Jurkat, Clone E6-1 (cell line): ENCODE results near the gene CYP17A1.

Experiments used
- DNase-seq: peaks from one replicate; pipeline ENCODE4 v3.0.0-alpha.2; 2011; ENCODE audit warnings: low read depth, low spot score
- H3K4me3 ChIP-seq: 2 replicates; pipeline ENCODE4 v1.5.1; 2011; ENCODE audit warnings: mild to moderate bottlenecking, low read length, control low read depth, moderate library complexity

Gene CYP17A1

GRCh38 chr10:102813017-102813541 lies 24.1 kb downstream of the CYP17A1 start:
- H3K4me3 ChIP-seq = no peak overlapping the region
- no peak for DNase-seq

DNA sequence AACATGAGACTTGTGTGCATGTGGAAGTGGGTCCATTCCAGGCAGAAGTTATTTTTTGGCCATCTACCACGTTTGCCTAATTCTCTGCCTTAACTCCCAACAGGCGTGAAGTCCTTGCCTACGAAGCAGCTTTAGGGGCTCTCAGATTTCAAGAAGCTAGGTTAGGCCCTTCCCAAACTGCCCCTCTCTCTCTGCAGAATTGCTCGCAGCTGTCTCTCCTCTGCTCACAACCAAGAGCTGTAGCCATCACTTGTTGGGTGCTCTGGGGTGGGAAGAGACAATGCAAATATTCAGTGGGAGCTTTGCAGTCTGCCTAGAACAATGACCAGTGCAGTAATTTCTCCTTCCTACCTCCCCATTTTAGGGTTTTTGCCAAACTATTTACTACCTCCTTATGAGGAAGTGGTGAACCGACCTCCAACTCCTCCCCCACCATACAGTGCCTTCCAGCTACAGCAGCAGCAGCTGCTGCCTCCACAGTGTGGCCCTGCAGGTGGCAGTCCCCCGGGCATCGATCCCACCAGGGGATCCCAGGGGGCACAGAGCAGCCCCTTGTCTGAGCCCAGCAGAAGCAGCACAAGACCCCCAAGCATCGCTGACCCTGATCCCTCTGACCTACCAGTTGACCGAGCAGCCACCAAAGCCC lies 24.9 kb downstream of the CYP17A1 start:
- DNase-seq = peak; percentile 92
- H3K4me3 ChIP-seq = peak overlapping the region; percentile 25

GRCh38 chr10:102811346-102811745 lies 25.9 kb downstream of the CYP17A1 start:
- DNase-seq = no peak

DNA sequence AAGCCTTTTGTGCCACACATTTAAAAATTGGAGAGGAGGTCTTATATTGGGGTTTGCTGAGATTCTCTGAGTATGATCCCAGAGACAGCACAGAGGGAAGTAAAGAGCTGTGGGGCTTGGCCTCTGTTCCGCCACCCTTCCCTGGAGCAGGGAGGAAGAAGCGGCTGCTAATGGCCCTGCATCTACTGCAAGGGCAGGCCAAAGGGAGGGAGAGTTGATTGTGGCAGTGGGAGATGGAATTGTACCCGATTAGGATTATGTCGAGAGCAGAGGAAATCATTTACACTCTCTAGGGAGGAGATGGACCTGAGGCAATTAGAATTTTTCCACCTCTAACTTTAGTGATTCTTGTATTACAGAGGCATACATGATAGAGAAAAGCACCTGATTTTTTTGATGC lies 28.8 kb downstream of the CYP17A1 start:
- H3K4me3 ChIP-seq = no peak overlapping the region
- no peak for DNase-seq

More at GRCh38 chr10:102811346-102811745, 25.9 kb downstream of the CYP17A1 start:
- H3K4me3 ChIP-seq = no peak overlapping the region

DNA sequence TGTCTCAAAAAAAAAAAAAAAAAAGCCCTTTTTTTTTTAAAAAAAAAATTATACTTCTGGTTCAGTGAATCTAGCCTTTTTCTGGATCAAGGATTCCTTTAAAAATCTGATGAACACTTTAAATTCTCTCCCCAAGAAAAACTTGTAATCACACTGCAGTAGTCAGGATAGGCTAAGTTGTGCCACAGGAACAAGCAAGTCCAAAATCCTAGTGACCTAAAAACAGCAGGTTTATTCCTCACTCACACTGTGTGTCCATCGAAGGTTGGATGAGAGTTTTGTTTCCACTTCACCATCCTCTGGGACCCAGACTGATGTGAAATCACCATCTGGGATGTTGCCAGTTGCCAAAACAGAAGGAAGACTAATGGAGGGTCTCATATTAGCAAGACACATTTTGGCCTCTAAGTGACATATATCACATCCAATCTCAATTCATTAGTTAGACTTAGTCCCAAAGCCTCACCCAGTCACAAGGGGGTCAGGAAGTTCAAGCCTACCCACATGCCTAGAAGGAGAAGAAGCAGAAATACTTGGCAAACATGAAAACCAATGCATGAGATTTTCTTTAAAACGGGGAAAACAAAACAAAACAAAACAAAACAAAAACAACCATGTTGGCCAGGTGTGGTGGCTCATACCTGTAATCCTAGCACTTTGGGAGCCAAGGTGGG lies 32.7 kb downstream of the CYP17A1 start:
- no peak for DNase-seq
- no peak overlapping the region for H3K4me3 ChIP-seq

DNA sequence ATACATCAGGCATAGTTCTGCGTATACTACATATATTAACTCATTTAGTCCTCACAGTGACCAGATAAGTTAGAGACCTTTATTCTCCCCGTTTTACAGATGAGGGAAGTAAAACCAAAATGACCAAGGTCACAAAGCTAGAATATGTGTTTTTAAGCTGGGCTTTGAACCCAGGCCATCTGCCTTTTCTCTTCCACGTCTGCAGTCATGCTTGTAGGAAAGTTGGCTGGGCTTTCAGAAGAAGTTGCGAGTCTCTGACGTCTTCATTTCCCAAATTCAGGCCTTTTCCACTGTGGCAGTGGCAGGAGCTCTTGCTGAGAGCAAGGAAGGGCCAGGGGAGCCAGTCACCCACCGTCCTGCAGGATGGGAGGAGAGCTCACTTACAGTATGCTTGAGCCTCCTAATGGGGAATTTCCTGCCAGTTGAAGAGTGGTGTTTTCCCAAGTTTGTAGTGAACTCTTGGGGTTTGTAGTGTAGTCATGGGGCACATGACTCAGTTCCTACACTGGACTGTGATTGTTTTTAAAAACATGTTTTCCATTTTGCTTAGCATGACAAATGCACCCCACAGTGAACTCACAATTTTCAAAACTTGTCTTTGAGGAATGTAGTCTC lies 34.2 kb downstream of the CYP17A1 start:
- DNase-seq = no peak
- no peak overlapping the region for H3K4me3 ChIP-seq

GRCh38 chr10:102801978-102802377 lies 35.2 kb downstream of the CYP17A1 start:
- no peak overlapping the region for H3K4me3 ChIP-seq
- no peak for DNase-seq

DNA sequence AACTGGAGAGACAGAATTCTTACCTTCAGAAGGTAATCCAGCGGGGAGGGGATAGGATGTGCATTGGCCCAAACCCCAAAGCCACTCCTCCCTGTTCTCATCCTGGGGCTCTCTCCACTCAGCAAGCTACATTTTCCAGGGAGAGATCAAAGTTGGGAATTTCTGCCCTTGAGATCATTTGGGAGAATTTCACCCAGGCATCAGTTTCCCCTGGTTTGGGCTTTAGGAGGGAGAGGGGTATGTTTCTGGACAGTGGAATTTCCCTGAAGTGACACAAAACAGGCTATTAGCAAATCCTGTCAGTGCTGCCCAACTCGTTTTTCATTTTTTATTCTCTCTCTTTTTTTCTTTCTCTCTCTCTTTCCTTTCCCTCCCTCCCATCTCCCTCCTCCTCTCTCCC lies 35.7 kb downstream of the CYP17A1 start:
- DNase-seq = no peak
- H3K4me3 ChIP-seq = no peak overlapping the region

GRCh38 chr10:102800611-102801335 lies 36.4 kb downstream of the CYP17A1 start:
- H3K4me3 ChIP-seq = no peak overlapping the region
- no peak for DNase-seq

- H3K4me3 ChIP-seq = no peak overlapping the region
- no peak for DNase-seq
Observed at GRCh38 chr10:102799691-102800471, 37.3 kb downstream of the CYP17A1 start.

DNA sequence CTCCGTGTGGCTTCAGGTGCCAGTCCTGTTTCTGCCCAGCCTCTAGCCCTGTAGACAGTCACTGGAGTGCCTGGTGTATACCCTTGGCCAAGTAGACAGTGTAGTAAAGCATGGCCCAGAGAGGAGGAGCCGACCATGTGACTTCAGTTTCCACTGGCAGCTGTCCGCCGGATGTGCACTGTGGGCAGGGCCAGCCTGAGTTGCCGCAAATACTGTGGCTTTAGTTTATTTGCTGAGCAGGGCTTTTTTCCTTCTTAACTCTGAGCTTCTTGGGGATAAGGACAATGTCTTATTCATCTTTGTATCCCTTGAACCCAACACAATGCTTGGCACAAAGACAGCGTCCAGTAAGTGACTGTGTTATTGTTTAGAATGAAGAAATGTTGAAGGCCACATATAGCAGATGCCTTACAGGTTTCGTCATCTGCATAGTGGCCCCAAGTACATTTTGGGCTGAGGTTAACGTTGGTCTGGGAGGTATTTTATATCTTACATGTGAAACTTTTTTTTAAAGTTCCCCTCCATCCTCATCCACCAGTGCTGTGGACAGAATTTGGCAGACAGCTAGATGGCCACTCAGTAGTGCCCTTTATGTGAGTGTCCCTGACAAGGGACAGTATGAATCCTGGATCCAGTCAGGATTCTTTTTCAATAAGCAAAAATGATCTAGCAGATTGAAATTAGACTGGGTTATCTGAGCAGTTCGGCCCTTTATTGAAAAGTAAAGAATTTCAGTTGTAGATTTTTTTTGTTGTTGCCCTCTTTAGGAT lies 40.6 kb downstream of the CYP17A1 start:
- no peak overlapping the region for H3K4me3 ChIP-seq
- DNase-seq = no peak

DNA sequence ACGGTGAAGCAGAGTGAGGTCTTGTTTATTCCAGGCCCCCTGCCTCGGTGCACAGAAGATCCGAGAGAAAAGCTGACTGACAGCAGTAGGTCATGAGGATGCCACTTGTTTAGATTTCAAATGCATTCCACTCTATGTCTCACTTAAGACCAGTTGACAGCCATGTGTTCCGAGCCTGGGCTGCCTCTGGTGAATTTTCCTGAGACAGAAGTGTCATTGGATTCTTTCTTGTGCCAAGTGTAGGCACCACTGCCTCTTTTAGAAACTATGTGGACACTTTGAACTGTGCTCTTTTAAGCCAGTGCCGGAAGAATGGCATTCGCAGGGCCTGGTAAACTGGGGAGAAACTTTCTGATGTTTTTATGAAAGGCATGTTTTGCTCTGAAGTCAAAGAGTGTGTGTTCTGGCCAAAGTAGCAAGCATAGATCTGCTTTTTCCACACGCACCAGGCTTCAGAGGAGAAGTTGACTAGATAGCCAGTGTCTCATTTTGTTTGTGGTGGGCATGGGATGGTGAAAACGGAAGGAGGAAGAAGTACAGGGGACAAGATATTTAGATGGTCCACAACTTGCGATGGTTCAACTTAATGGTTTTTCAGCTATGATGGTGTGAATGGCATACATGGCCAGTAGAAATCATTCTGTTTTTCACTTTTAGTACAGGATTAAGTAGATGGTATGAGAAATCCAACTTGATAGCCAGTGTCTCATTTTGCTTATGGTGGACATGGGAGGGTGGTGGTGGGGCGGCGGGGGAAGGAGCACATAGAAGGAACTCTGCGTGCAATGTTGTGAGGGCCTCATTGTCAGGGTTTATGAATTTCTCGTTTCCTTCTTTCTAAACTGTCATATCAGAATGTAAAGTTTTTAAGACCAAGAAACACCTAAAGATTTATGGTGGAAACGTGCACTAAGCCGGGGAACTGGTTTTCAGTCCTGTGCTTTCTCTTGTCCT lies 41.5 kb downstream of the CYP17A1 start:
- DNase-seq = no peak
- H3K4me3 ChIP-seq = no peak overlapping the region

DNA sequence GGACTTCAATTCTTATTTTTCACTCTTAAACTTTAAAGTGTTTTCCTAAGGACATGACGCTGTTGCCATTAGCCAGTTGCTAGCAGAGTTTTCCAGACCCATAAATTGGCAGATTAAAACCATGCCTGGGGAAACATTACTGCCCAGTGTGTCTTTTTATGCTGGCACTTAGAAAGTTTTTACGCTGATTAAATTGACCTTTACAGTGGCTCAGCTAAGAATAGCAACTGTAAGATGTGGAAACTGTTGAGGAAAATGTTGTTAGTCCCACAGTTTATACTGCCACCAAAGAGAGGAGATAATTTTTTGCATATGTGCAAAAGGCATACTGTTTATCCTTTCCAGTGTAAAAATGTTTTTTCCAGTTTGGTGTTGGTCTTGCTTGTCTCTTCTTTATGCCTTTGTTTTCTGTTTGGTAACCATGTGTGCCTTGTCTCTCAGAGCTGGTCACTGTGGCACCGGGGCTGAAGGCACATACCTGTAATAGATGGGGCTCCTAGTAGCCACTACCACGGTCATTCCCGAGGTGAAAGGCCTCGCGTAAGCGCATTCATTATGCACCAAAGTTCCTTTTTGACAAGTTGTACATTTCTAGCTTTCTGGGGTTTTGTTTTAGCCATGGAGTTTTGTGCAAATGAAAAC lies 45.3 kb downstream of the CYP17A1 start:
- no peak for DNase-seq
- H3K4me3 ChIP-seq = no peak overlapping the region

GRCh38 chr10:102785818-102786217 lies 51.4 kb downstream of the CYP17A1 start:
- DNase-seq = no peak
- no peak overlapping the region for H3K4me3 ChIP-seq

DNA sequence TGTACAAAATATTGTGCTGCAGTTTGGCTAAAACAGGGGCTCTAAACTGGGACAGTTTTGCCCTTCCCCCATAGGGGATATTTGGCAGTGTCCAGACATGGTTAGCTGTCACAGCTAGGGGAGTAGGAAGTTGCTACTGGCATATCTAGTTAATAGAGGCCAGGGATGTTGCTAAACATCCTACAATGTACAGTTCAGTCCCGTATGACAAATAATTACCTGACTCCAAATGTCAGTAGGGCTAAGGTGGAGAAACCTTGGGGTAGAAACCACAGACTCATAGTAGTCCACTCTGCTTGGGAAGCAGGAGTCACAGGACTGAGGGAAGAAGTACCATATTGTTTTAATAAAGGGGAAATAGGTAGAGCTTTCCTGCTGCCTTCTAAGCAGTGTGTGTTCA lies 53.6 kb downstream of the CYP17A1 start:
- H3K4me3 ChIP-seq = no peak overlapping the region
- no peak for DNase-seq

DNA sequence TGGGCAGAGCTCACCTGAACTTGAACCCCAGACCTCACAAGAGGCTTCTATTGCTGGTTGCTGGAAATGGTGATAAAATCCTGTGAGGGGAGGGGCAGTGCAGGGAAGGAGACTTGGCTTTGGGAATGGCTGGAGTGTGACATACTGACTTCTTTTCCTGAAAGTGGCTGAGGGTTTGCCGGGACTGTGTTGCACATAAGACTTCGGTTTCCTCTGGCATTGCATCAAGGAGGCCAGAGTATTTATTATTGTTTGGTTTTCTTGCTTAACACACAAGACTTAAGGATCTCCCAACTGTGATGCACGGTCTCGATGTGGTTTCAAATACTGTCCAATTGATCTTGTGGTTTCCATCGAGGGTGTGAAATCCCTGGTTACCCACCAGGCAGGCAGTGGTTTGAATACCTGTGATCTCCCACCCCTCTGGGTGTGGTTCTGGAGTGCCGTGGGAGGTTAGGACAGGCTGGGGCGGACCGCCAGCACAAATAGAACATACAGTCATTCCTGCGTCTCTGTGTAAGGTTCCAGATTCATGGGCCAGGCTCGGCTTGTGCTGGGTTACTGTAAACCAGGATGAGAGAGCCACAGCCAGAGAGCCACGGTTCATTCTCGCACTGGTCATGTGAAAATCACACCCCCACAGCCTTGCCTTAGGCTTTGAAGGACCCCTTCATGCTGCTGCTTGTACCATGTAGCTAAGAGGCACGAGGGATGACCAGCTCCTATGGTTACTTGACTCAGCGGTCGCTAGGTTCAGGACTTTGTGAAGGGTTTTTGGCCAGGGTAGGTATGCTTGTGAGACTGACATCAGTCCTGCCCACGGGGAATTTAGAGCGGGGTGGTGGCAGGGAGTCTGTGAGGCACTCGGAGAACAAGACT lies 54.3 kb downstream of the CYP17A1 start:
- no peak for DNase-seq
- H3K4me3 ChIP-seq = no peak overlapping the region
